ENCODE data around the gene CYP27B1.

Gene CYP27B1

DNA sequence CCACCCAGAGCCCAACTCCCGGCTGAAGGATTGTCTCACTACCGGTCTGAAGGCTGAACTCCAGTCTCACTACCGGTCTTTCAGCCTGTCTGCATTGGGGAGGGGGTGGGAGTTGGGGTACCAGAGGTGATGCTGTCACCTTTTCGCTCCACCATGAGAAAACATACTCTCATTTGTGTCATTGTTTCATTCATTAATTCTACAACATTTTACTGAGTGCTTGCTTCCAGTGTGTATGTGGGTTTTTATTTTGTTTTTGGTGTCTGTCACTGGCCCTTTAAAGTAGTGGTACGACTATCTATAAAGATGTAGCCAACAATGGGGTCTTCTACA lies 14.2 kb downstream of the CYP27B1 start:
- Mint-ChIP-seq H3K27me3 (ENCODE audit: low read depth, poor library complexity) (peaks cover 47% of the 10 kb centered on the region), H3K4me1 (peaks cover 53% of the 10 kb centered on the region), H3K4me3 (peak overlapping the region; percentile 98), H3K36me3 (ENCODE audit: low read depth) (peaks cover 40% of the 10 kb centered on the region), H3K9me3 (no peaks in the 10 kb centered on the region), H3K27ac (no peak overlapping the region)
- TF ChIP-seq, protein P1, sequence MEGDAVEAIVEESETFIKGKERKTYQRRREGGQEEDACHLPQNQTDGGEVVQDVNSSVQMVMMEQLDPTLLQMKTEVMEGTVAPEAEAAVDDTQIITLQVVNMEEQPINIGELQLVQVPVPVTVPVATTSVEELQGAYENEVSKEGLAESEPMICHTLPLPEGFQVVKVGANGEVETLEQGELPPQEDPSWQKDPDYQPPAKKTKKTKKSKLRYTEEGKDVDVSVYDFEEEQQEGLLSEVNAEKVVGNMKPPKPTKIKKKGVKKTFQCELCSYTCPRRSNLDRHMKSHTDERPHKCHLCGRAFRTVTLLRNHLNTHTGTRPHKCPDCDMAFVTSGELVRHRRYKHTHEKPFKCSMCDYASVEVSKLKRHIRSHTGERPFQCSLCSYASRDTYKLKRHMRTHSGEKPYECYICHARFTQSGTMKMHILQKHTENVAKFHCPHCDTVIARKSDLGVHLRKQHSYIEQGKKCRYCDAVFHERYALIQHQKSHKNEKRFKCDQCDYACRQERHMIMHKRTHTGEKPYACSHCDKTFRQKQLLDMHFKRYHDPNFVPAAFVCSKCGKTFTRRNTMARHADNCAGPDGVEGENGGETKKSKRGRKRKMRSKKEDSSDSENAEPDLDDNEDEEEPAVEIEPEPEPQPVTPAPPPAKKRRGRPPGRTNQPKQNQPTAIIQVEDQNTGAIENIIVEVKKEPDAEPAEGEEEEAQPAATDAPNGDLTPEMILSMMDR (IDR thresholded peaks at IDR 0.05), result no peak
- DNase-seq, result no peak

DNA sequence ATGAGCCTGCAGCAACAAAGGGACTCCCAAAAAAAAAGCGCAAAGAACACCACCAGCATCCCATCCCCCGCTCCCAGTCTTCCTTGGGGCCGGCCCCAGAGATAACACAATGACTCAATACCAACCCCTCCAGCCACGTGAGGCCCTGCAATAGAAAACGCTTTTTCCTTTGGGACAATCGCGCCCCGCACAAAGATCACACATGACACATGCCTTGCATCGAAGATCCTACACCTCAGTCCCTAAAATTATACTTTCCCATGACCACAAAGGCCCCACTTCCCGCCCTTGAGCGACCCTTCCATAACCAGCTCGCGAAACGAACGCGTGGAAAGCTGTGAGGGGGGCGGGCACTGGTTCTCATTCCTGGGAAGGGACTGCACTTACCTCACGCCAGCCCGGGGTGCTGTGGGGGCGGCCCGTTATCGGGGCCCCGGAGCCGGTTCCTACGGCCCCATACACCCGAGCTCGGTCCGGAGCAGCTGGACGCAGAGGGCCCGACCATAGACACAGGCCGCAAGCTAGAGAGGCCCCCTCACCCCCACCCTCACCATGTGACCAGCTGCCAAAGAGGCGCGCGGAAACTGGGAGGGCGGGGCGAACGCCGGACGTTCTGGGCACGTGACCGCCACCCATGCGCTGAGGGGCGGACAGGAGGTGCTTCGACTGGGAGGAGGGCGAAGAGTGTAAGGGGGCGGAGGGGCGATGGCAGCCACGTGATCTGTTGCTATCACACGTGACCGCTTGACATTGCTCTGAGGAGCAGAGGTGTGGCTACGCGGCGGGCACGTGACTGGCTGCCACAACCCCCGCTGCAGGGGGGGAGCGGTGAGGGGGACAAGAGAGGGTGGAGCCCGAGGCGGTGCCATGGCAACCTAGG lies 14.8 kb downstream of the CYP27B1 start, which contains the start of gene CDK4:
Gene CDK4, minus strand, starts transcription at position 523 of the 880 bp plus-strand sequence. CDS start 593 bp downstream, outside the sequence.
- H3K27ac Mint-ChIP-seq, result peak within 1 kb of the TSS; percentile 94
- no peaks in the 10 kb centered on the region for H3K9me3 Mint-ChIP-seq
- peaks cover 46% of the 10 kb centered on the region for H3K36me3 Mint-ChIP-seq (ENCODE audit: low read depth)
- H3K4me3 Mint-ChIP-seq, result peak within 1 kb of the TSS; percentile 98
- TF ChIP-seq, protein P1 (IDR thresholded peaks at IDR 0.05), result no peak
- H3K4me1 Mint-ChIP-seq, result peaks cover 53% of the 10 kb centered on the region
- DNase-seq, result peak; percentile 99
- peaks cover 43% of the 10 kb centered on the region for H3K27me3 Mint-ChIP-seq (ENCODE audit: low read depth, poor library complexity)

DNA sequence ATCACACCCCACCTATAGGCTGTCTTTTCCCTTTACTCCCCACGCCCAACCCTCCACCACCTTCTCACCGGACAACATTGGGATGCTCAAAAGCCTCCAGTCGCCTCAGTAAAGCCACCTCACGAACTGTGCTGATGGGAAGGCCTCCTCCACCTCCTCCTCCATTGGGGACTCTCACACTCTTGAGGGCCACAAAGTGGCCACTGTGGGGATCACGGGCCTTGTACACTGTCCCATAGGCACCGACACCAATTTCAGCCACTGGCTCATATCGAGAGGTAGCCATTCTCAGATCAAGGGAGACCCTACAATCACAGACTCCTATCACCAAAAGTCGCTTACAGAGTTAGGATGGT lies 15.5 kb downstream of the CYP27B1 start:
- peaks cover 50% of the 10 kb centered on the region for H3K4me1 Mint-ChIP-seq
- peak overlapping the region; percentile 94 for H3K27ac Mint-ChIP-seq
- peaks cover 37% of the 10 kb centered on the region for H3K27me3 Mint-ChIP-seq (ENCODE audit: low read depth, poor library complexity)
- peak overlapping the region; percentile 98 for H3K4me3 Mint-ChIP-seq
- peaks cover 53% of the 10 kb centered on the region for H3K36me3 Mint-ChIP-seq (ENCODE audit: low read depth)
- H3K9me3 Mint-ChIP-seq, result no peaks in the 10 kb centered on the region
- TF ChIP-seq, protein P1 (IDR thresholded peaks at IDR 0.05), result no peak
- no peak for DNase-seq

DNA sequence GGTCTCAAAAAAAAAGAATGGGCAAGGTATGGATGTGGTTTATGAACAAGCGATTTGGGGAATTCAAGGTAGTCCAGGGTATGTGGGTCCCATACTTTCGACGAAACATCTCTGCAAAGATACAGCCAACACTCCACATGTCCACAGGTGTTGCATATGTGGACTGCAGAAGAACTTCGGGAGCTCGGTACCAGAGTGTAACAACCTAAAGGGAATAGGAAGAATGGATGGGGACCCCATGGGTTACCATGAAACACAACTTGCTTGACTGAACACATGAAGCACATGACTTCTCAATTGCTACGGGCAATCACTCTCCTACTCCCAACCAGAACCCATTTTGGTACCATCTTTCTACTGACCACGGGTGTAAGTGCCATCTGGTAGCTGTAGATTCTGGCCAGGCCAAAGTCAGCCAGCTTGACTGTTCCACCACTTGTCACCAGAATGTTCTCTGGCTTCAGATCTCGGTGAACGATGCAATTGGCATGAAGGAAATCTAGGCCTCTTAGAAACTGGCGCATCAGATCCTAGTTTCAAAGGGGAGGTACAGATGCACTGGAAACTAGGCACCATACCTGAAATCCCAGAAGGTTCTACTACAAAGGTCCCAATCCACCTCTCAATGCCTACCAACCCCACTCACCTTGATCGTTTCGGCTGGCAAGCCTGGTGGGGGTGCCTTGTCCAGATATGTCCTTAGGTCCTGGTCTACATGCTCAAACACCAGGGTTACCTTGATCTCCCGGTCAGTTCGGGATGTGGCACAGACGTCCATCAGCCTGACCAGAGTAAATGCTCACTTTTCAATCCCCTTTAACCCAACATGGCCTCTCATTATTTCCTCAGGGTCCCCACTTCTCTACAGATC lies 16.1 kb downstream of the CYP27B1 start:
- Mint-ChIP-seq H3K36me3 (ENCODE audit: low read depth) (peaks cover 59% of the 10 kb centered on the region), H3K9me3 (no peaks in the 10 kb centered on the region), H3K27me3 (ENCODE audit: low read depth, poor library complexity) (peaks cover 31% of the 10 kb centered on the region), H3K4me1 (peaks cover 51% of the 10 kb centered on the region), H3K4me3 (peak overlapping the region; percentile 98), H3K27ac (peak overlapping the region; percentile 94)
- TF ChIP-seq, protein P1 (IDR thresholded peaks at IDR 0.05), result no peak
- DNase-seq, result no peak

DNA sequence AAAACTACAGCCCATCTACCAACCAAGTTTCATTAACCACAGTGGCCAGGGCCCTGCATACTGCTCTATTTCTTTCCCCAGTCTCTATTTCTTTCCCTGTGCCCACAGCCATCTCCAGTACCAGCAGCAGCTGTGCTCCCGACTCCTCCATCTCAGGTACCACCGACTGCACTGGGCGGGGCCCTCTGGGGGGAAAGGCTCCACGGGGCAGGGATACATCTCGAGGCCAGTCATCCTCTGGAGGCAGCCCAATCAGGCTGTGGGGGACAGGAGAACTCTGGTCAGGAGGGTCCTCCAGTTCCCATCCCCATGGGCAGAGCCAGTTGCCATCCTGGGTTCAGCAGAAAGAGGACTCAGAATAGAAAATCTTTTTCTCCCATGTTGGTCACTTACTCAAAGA lies 17.8 kb downstream of the CYP27B1 start:
- peaks cover 62% of the 10 kb centered on the region for H3K36me3 Mint-ChIP-seq (ENCODE audit: low read depth)
- no peak overlapping the region for H3K4me3 Mint-ChIP-seq
- no peak for DNase-seq
- TF ChIP-seq, protein P1 (IDR thresholded peaks at IDR 0.05), result no peak
- peaks cover 58% of the 10 kb centered on the region for H3K4me1 Mint-ChIP-seq
- H3K27me3 Mint-ChIP-seq (ENCODE audit: low read depth, poor library complexity), result peaks cover 32% of the 10 kb centered on the region
- H3K27ac Mint-ChIP-seq, result no peak overlapping the region
- H3K9me3 Mint-ChIP-seq, result no peaks in the 10 kb centered on the region
